Measurements from ENCODE around the gene AP5B1.

Gene AP5B1

GRCh38 chr11:65789230-65790103 lies 8.7 kb upstream of the AP5B1 start:
- DNase-seq (ENCODE audit: low read depth) = no peak
- H3K4me3 ChIP-seq (ENCODE audit: low read length) = no peak overlapping the region
- no peak for TF ChIP-seq CTCF (conservative IDR thresholded peaks at IDR 0.05; ENCODE audit: low read depth, low read length)

GRCh38 chr11:65788821-65789220 lies 8.0 kb upstream of the AP5B1 start:
- no peak for TF ChIP-seq CTCF (conservative IDR thresholded peaks at IDR 0.05; ENCODE audit: low read depth, low read length)
- DNase-seq (ENCODE audit: low read depth) = no peak
- no peak overlapping the region for H3K4me3 ChIP-seq (ENCODE audit: low read length)

GRCh38 chr11:65787649-65788622 lies 7.2 kb upstream of the AP5B1 start:
- H3K4me3 ChIP-seq (ENCODE audit: low read length) = no peak overlapping the region
- no peak for TF ChIP-seq CTCF (conservative IDR thresholded peaks at IDR 0.05; ENCODE audit: low read depth, low read length)
- DNase-seq (ENCODE audit: low read depth) = no peak

- no peak for TF ChIP-seq CTCF (conservative IDR thresholded peaks at IDR 0.05; ENCODE audit: low read depth, low read length)
- no peak for DNase-seq (ENCODE audit: low read depth)
- no peak within 1 kb of the TSS for H3K4me3 ChIP-seq (ENCODE audit: low read length)
Observed at GRCh38 chr11:65786786-65787636, 6.2 kb upstream of the AP5B1 start, which contains the start of gene OVOL1. Gene OVOL1, plus strand, starts transcription at chr11:65787063. Its CDS starts 311 bp downstream, at chr11:65787374.

- no peak for TF ChIP-seq CTCF (conservative IDR thresholded peaks at IDR 0.05; ENCODE audit: low read depth, low read length)
- no peak overlapping the region for H3K4me3 ChIP-seq (ENCODE audit: low read length)
- DNase-seq (ENCODE audit: low read depth) = no peak
Observed at GRCh38 chr11:65786008-65786785, 5.4 kb upstream of the AP5B1 start.
